Fibroblast of upper back skin (primary cell): ENCODE data around the gene MKKS.

Experiments used
- DNase-seq: peaks from one replicate; pipeline ENCODE4 v3.0.0-alpha.2; 2013

Gene MKKS

GRCh38 chr20:10367693-10367942 is 66.4 kb downstream of the MKKS start:
- no peak for DNase-seq

GRCh38 chr20:10366898-10367692 is 66.9 kb downstream of the MKKS start:
- DNase-seq: no peak

GRCh38 chr20:10362674-10363073 is 71.3 kb downstream of the MKKS start:
- DNase-seq: no peak

GRCh38 chr20:10360878-10361277 is 73.1 kb downstream of the MKKS start:
- DNase-seq: no peak

- no peak for DNase-seq
Measured at GRCh38 chr20:10359621-10360040, 74.4 kb downstream of the MKKS start.

- no peak for DNase-seq
Measured at GRCh38 chr20:10357974-10358373, 76.0 kb downstream of the MKKS start.

- no peak for DNase-seq
Measured at GRCh38 chr20:10357061-10357708, 76.8 kb downstream of the MKKS start.

- no peak for DNase-seq
Measured at GRCh38 chr20:10356628-10357027, 77.4 kb downstream of the MKKS start.

GRCh38 chr20:10352934-10353824 is 80.8 kb downstream of the MKKS start:
- DNase-seq: peak; percentile 41
